ENCODE results near the gene CNKSR3.
"Not testable (repeated sequence)": the region's sequence is repeated elsewhere in the genome, so short reads cannot be mapped to it uniquely, and the experiment has no call there.

CNKSR3 gene

DNA sequence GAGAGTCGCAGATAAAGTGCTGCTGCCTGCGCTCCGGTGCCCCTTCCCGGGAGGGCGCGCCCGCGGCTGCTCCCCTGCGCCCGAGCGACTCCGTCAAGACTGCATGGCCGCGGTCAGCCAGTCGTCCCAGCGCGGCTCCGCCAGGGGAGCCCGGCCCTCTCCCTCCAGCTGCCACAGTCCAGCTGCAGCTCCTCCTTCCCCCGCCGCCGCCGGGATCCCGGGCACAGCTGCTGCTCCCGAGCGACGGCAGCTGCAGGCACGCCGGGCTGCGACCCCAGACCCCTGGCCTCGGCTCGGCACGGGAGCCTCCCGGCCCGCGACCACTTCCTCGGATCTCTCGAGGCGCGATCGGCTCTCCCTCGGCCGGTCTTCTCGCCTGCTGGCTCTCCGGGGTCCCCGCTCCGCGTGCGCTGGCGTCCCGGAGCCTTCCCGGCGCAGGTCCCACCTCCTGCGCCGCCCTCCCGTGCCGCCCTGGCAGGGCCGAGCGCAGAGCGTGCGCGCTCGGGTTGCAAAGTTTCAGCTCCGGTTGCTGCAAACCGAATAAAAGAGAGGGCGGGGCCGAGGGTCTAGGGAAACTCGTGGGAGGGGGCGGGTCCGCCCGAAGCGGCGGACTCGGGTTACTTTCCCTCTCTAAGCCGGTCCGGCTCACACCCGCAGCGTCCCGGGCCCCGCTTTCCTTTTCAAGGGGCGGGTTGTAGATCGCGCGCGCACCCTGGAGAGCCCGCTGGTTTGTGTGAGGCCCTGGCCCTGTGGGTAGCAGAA lies at the start of gene CNKSR3:
Gene CNKSR3 (minus strand): TSS at position 542 of the 762 bp plus-strand sequence. CDS start 571 bp downstream, outside the sequence.
- DNase-seq, result no peak

- no peak for DNase-seq
Measured at GRCh38 chr6:154558984-154559383, 48.5 kb upstream of the CNKSR3 start.

- DNase-seq, result no peak
Measured at GRCh38 chr6:154558513-154558912, 48.0 kb upstream of the CNKSR3 start.

DNA sequence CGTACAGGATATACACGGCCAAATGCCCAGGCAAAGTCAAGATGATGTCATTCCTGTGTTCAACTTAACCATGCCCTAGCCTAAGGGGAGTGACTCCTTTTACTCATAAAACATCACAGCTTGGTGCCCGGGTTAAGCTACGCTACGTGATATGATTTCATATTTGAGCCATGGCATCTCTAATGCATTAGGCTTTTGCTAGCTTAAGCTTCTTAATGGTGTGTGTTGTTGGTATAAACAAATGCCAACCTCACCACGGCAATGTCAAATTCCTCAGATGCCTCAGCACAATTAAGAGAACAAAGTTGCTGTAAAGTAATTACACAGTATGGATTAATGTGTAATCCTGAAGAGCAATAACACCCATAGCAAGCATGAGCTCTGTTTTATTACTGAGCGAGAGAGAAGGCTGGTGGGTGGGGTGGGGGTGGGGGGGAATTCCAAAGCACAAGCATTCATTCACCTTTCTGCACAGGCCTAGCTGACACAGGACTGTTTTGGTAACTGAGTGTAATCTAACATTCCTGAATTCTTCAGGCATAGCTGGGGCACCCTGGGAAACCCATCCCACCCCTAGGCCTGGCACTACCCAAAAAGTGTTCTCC lies 44.7 kb upstream of the CNKSR3 start:
- DNase-seq, result no peak

GRCh38 chr6:154554491-154554890 lies 44.0 kb upstream of the CNKSR3 start:
- no peak for DNase-seq

- DNase-seq, result no peak
Measured at GRCh38 chr6:154550779-154551178, 40.3 kb upstream of the CNKSR3 start.

DNA sequence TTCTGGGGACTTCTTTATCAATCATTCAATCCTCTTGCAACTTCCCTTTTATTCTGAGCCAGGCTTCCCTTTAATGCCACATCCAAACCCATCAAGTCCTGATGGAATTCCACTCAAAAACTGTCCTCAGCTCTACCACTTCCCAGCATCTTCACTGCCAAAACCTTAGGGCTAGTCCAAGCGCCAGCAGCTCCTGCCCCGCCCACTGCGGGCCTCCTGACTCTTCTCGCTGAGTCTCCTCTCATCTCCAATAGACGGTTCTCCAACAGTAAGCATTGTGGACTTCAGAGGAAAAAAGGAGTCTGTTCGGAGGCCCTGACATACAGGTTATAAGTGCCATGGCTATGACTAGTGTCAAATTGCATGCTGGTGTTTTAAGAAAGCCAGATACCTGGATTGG lies 38.7 kb upstream of the CNKSR3 start:
- no peak for DNase-seq

- DNase-seq, result no peak
Measured at GRCh38 chr6:154548130-154548830, 37.8 kb upstream of the CNKSR3 start.

DNA sequence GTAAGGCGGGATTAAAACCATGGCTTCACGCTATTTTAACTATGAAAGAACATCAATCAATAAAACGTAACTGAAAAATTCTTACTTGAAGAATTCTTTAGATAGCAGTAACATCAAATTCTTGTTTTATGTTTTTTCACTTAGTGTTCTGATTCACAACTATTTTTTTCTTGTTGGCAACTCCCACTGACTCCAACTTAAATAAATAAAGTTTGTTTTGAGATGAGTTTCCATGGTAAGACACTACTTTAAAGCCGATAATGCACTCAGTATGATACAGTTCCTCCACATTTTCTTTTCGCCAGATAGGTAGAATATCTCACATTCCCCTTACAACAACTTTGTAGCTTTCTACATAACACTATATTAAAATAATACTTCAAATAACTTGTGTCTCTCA lies 33.1 kb upstream of the CNKSR3 start:
- no peak for DNase-seq

- no peak for DNase-seq
Measured at GRCh38 chr6:154542747-154543146, 32.3 kb upstream of the CNKSR3 start.

GRCh38 chr6:154541837-154542236 lies 31.4 kb upstream of the CNKSR3 start:
- DNase-seq, result not testable (repeated sequence)

DNA sequence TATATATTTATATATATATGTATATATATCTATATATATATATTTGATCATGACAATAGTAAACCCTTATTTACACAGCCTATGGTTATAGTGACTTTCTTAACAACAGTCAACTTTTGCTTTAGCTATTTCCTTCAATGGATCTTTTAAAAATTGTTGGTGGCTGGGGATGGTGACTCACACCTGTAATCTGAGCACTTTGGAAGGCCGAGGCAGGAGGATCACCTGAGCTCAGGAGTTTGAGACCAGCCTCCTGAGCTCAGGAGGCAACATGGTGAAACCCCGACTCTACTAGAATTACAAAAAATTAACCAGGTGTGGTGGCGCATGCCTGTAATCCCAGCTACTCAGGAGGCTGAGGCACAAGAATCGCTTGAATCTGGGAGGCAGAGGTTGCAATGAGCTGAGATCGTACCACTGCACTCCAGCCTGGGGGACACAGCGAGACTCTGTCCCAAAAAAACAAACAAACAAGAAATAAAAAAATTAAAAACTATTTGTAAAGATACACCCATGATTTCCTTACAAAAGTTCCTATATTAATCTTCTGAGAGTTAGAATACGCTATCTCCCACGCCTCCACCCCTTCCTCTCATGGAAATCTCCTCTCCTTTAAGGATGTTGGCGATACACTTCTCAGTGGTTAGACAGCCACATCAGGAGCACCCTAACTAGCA lies 29.2 kb upstream of the CNKSR3 start:
- no peak for DNase-seq

DNA sequence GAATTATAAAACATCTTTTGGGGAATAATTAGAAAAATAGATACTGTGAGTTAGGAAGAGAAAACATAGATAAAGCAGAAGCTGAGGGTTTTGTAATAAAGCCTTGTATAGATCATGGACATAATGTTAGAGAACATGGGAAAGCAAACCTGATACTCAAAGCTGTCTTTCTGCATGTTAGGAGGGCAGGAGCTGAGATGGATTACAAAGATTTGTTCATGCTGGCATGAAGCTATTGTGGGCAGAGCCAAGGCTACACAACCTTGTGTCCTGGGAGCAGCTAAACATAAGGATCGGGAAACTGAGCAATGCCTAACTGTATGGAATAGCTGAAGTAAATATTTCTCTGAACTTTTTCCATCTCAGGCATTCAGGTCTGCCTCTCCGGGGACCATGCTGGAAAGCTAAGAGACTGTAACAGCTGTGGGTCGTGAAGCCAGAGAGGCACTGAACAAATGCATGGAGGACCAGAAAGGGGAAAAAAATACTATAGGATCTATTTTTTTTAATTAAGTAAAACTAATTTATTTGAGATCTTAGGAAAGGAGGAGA lies 28.2 kb upstream of the CNKSR3 start:
- no peak for DNase-seq

DNA sequence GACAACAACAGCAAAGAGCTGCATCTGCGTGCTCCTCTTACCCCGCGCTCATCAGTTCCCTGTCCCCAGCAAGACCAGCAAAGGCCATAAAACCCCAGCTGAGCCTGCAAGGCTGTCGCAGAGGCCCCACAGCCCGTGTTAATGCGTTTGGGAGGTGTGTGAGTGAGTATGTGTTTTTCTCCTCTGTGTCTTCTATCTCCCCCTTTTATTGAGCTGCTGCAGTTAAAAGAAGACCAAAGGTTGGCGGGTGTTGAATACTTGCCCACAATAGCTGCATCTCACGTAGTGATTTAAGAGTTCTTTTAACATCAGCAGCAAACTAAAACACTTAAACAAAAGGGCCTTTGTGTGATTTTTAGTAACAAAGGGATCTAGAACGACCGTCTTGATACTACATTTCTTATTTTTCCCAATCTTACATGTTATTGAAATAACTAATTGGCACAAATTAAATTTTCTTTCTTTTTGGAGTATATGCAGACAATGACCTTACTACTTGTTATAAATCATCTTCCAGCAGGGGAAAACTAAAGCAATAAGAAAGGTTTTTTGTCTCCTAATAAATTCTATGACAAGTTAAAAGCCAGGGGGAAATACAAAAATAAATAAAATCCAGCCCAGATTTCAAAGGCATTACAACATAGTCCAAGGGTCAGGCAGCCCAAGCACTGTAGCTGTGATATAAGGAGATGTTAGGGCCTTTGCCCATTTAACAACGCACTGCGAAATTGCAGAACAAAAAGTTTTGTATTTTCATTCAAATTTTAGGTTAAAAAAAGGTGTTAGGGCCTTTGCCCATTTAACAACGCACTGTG lies 27.2 kb upstream of the CNKSR3 start:
- no peak for DNase-seq

- DNase-seq, result no peak
Measured at GRCh38 chr6:154536999-154537398, 26.5 kb upstream of the CNKSR3 start.

GRCh38 chr6:154536255-154536654 lies 25.8 kb upstream of the CNKSR3 start:
- no peak for DNase-seq

- no peak for DNase-seq
Measured at GRCh38 chr6:154535851-154536250, 25.4 kb upstream of the CNKSR3 start.

GRCh38 chr6:154535147-154535546 lies 24.7 kb upstream of the CNKSR3 start:
- no peak for DNase-seq

DNA sequence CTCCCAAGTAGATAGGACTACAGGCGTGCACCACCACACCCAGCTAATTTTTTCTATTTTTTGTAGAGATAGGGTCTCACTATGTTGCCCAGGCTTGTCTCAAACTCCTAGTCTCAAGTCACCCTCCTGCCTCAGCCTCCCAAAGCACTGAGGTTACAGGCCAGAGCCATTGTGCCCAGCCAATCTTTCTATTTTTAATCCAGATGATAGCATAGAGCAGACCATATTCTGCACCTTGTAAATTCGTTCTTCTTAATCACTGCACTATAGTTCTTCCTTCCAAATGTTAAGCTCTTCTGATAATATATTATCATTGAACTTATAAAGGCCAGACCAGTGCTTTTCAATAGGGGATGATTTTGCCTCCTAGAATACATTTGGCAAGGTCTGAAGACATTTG lies 24.0 kb upstream of the CNKSR3 start:
- DNase-seq, result no peak

DNA sequence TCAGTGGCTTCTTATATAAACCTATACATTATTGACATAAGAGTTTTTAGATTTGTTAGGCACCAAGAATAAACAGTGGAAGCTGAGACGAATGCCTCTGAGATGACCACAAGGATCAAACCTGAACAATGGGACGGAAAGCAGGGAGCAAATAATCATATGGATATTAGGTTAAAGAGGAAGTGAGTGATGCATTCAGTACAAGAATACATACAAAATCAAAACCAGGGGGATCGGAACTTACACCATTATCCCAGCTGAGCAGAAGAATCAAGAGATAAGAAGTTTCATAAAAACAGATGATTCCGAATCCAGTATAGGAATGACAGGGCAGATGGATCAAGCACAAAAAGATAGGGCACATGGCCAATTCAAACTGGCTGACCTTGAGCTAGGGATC lies 21.9 kb upstream of the CNKSR3 start:
- no peak for DNase-seq

- DNase-seq, result no peak
Measured at GRCh38 chr6:154529957-154530356, 19.5 kb upstream of the CNKSR3 start.

DNA sequence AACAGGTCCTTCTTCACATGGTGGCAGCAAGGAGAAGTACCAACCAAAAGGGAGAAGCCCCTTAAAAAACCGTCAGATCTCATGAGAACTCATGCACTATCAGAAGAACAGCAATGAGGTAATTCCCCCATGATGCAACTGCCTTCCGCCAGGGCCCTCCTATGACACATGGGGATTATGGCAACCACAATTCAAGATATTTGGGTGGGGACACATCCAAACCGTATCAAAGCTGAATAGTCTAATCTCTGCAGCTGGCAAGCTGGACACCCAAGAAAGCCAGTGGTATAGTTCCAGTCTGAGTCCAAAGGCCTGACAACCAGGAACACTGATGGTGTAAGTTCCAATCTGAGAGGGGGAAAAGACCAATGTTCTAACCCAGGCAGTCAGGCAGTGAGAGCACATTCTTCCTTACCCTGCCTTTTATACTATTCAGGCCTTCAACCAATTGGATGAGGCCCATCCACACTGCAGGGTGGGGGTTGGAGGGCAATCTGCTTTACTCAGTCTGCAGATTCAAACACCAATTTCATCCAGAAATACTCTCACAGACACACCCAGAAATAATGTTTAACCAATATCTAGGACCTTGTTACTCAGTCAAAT lies 17.9 kb upstream of the CNKSR3 start:
- no peak for DNase-seq
